ENCODE measurements around the gene ZNF541. TPM values are rescaled to one million over a fixed set of nuclear protein-coding genes. Genes with fewer than 3 reads are reported as not detected.

ZNF541 gene
- total RNA-seq, 2 donors from 2014 or later = 0.20 TPM; not detected in 1

GRCh38 chr19:47614559-47614958, 41.6 kb upstream of the ZNF541 start:
- TF ChIP-seq CTCF (IDR thresholded peaks at IDR 0.05) = no peak
- no peaks in the 10 kb centered on the region for H3K9me3 ChIP-seq
- H3K4me1 ChIP-seq = peaks cover 0 to 75% of the 10 kb centered on the region in 2 donors
- H3K27me3 ChIP-seq = no peaks in the 10 kb centered on the region
- H3K27ac ChIP-seq = no peak overlapping the region
- no peaks in the 10 kb centered on the region for H3K36me3 ChIP-seq
- no peak overlapping the region for H3K4me3 ChIP-seq
- DNase-seq (ENCODE audit: low spot score) = no peak

GRCh38 chr19:47614021-47614295, 41.0 kb upstream of the ZNF541 start:
- no peak for TF ChIP-seq CTCF (IDR thresholded peaks at IDR 0.05)
- Histone ChIP-seq H3K9me3 (no peaks in the 10 kb centered on the region), H3K4me1 (peaks cover 0 to 69% of the 10 kb centered on the region in 2 donors), H3K27me3 (no peaks in the 10 kb centered on the region), H3K4me3 (no peak overlapping the region), H3K27ac (no peak overlapping the region), H3K36me3 (no peaks in the 10 kb centered on the region)
- DNase-seq (ENCODE audit: low spot score) = no peak

GRCh38 chr19:47613165-47614020, 40.4 kb upstream of the ZNF541 start:
- H3K4me1 ChIP-seq = peaks cover 0 to 63% of the 10 kb centered on the region in 2 donors
- H3K36me3 ChIP-seq = no peaks in the 10 kb centered on the region
- H3K27ac ChIP-seq = peak overlapping the region; percentile 95 to 99
- no peaks in the 10 kb centered on the region for H3K9me3 ChIP-seq
- no peak overlapping the region for H3K4me3 ChIP-seq
- DNase-seq (ENCODE audit: low spot score) = no peak
- TF ChIP-seq CTCF (IDR thresholded peaks at IDR 0.05) = no peak
- H3K27me3 ChIP-seq = no peaks in the 10 kb centered on the region

GRCh38 chr19:47610902-47611301, 38.0 kb upstream of the ZNF541 start:
- H3K27ac ChIP-seq = peak overlapping the region; percentile 95 to 99
- H3K9me3 ChIP-seq = no peaks in the 10 kb centered on the region
- H3K4me1 ChIP-seq = peaks cover 0 to 53% of the 10 kb centered on the region in 2 donors

GRCh38 chr19:47609906-47610894, 37.3 kb upstream of the ZNF541 start:
- DNase-seq (ENCODE audit: low spot score) = no peak
- TF ChIP-seq CTCF (IDR thresholded peaks at IDR 0.05) = no peak
- Histone ChIP-seq H3K36me3 (no peaks in the 10 kb centered on the region), H3K9me3 (no peaks in the 10 kb centered on the region), H3K4me1 (peaks cover 0 to 49% of the 10 kb centered on the region in 2 donors), H3K27me3 (no peaks in the 10 kb centered on the region), H3K27ac (peak overlapping the region; percentile 95 to 99), H3K4me3 (peak overlapping the region; percentile 82 to 83)

More at GRCh38 chr19:47610902-47611301, 38.0 kb upstream of the ZNF541 start:
- no peak for DNase-seq (ENCODE audit: low spot score)
- peak overlapping the region in 1 of 2 donors; percentile 82 for H3K4me3 ChIP-seq
- no peaks in the 10 kb centered on the region for H3K27me3 ChIP-seq
- TF ChIP-seq CTCF (IDR thresholded peaks at IDR 0.05) = no peak
- H3K36me3 ChIP-seq = no peaks in the 10 kb centered on the region

Data from right atrium auricular region (tissue), 2 donors.